C4-2B (cell line): ENCODE measurements around the gene STK17B.

ENCODE experiments used
- H3K27ac ChIP-seq: fragments of 450-650 bp; 2 replicates; pipeline ENCODE4 v1.5.1; 2017
- ZFX ChIP-seq: fragments of 450-650 bp; IDR thresholded peaks from 2 replicates; pipeline ENCODE4 v1.6.1; 2017
- TF ChIP-seq, protein P1 (sequence below): fragments of 450-650 bp; conservative IDR thresholded peaks from 2 replicates; pipeline ENCODE4 v1.5.1; 2017; ENCODE audit warnings: mild to moderate bottlenecking

STK17B gene

DNA sequence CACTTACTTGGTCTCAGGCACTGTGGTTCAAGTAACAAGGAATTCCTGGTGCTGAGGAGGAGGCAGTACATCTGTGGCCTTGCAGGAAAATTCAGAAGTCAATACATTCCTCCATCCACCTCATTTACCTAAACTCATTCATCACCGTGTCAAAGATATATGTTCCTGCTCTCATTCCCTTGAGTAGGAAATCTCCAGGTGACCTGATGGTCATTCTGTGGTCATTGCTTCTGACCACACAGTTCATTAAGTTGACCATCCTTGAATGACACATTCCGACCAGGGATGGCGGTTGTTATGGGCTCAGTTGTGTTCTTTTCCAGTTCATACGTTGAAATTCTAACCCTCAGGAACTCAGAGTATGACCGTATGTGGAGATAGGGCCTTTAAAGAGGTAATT, 2.1 kb upstream of the STK17B start:
- TF ChIP-seq ZFX = no peak
- TF ChIP-seq, protein P1, sequence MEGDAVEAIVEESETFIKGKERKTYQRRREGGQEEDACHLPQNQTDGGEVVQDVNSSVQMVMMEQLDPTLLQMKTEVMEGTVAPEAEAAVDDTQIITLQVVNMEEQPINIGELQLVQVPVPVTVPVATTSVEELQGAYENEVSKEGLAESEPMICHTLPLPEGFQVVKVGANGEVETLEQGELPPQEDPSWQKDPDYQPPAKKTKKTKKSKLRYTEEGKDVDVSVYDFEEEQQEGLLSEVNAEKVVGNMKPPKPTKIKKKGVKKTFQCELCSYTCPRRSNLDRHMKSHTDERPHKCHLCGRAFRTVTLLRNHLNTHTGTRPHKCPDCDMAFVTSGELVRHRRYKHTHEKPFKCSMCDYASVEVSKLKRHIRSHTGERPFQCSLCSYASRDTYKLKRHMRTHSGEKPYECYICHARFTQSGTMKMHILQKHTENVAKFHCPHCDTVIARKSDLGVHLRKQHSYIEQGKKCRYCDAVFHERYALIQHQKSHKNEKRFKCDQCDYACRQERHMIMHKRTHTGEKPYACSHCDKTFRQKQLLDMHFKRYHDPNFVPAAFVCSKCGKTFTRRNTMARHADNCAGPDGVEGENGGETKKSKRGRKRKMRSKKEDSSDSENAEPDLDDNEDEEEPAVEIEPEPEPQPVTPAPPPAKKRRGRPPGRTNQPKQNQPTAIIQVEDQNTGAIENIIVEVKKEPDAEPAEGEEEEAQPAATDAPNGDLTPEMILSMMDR = no peak
- no peak overlapping the region for H3K27ac ChIP-seq

DNA sequence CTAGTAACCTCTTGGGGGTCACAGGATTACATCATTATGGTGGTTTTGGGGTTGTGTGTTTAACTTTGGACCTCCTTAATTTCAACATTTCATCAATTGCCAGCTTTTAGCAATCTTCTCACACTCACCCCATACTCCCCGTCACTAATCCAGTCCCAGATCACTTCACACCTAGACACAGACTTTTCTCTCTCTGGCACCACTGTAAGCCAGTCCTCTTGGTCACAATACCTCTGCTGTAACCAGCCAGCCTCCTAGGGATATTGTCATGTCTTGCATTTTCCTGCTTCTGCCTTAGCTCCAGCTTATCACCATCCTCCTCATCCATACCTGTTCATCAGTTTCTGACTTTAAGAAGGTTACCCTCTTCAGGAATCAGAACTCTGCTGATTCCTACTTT, 1.6 kb upstream of the STK17B start:
- no peak for TF ChIP-seq ZFX
- TF ChIP-seq, protein P1 = no peak
- no peak overlapping the region for H3K27ac ChIP-seq

DNA sequence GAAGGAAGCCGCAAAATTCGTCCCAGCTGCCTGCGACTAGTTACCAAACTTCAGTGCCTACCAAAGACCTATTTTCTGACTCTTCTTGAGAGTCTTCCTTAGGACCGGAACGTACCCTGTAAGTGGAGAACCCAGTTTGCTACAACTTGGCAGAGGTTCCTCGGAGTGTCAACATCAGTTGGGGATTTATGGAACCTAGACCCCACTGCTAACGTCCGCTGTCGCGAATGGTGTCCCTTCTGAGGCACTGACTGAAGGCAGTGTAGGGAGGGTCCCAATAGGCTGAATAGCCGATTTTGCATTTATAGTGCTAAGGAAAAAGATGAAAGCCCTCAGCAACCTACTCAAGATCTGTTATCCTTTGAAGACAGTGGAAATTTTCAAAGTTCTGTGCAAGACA, 568 bp upstream of the STK17B start:
- TF ChIP-seq, protein P1 = no peak
- TF ChIP-seq ZFX = no peak
- H3K27ac ChIP-seq = peak overlapping the region; percentile 86

DNA sequence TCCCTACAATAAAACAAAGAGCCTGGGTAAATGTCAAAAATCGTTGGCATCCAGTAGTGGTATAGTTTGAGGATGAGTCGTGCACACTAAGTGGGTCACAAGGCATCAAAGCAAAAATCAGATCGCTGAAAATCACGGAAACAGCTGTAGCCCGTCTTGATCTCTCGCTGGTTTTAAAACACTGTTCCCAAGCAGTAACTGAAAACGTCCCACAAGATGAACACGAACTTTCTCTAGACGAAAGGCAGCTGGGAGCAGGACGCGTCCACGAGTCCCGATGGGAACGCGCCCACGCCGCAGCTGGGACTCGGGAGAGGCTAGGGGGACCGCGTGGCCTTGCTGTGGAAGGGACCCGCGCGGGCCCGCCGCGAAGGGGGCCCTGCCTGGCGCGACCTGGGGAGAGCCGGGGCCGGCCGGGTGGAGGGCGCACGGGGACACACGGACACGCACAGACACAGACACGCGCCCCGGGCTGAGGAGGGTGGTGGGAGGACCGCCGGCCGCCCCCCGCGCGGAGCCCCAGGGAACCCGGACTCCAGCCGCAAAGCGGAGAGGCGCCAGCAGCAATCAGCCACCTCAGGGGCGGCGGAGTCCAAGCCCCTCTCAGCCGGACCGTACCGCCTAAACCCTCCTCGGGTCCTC, 651 bp downstream of the STK17B start:
- TF ChIP-seq ZFX = peak; percentile 37; the same call in 1 of the 2 replicates
- TF ChIP-seq, protein P1 = no peak
- peak overlapping the region; percentile 86 for H3K27ac ChIP-seq

DNA sequence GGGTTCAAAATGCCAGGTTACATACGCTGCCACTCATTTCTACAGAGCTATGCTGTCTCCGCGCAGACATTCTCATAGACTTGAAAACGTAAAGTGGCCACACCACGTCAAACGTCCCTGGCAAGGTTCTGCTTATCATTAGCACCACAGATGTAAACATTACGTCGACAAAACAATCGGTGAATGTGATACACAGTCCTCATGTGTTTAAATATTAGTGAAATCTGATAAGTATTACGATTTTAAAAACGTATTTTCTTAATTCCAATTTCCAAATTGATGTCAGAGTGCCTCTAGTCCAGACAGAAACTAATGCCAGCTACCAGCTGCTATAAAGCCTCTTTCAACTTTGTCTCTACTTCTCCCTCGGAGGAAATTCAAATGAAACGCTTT, 1.2 kb downstream of the STK17B start:
- H3K27ac ChIP-seq = peak overlapping the region; percentile 86
- TF ChIP-seq, protein P1 = no peak
- no peak for TF ChIP-seq ZFX

DNA sequence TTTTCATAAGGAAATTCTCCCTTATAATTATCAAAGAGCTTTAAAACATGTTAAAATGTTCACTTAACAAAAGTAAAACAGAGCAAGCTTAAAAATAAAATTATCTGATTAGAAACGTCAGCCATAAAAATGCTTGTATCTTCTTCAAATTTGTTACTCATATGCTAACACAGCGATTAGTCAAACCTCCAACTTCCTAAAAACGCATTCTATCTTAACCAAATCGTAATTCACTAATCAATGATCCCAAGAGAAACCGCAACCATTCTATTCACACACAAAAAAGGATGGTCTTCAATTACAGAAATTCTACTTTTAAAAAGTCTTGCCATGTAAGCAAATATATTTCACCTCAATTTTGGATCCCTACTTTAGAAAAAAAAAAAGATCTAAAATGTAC, 1.9 kb downstream of the STK17B start:
- TF ChIP-seq, protein P1 = no peak
- TF ChIP-seq ZFX = no peak

DNA sequence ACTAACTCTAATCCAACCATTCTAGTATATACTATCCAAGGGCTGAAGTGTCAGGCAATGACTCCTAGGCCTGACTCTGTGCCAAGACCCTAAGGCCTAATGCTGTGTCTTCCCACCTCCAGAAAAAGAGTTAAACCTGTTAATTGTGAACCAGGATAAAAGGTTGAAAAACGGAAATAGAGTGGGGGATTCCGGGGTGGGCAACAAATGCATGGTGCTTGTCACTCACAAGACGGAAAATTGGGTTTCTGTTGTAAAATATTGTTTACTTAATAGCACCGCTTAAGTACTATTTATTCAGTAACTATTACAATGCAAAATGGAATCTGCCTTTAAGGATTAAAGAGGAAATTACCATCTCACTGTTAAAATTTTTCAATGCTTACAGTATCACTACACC, 3.2 kb downstream of the STK17B start:
- no peak for TF ChIP-seq ZFX
- TF ChIP-seq, protein P1 = no peak
- H3K27ac ChIP-seq = no peak overlapping the region

More for the DNA sequence above, 1.9 kb downstream of the STK17B start:
- H3K27ac ChIP-seq = no peak overlapping the region
